Mesothelial cell of epicardium (in vitro differentiated cells): Measurements from ENCODE around the gene C10orf143. TPM values are rescaled to one million over a fixed set of nuclear protein-coding genes. Genes with fewer than 3 reads are reported as not detected.

Experiments used
- DNase-seq, 2 experiments: peaks; one replicate each; pipeline ENCODE4 v3.0.0; 2021; ENCODE audit warnings: low spot score in 2 of 2; ENCODE audit not compliant: unreplicated experiment in 2 of 2
- H3K27ac Mint-ChIP-seq: 2 replicates; pipeline ENCODE4 v1.8.0; 2021; ENCODE audit warnings: mixed read lengths
- H3K27me3 Mint-ChIP-seq: 2 replicates; pipeline ENCODE4 v1.8.0; 2021; ENCODE audit warnings: low read depth, mixed read lengths
- H3K36me3 Mint-ChIP-seq: 2 replicates; pipeline ENCODE4 v1.8.0; 2021; ENCODE audit warnings: mixed read lengths
- H3K4me1 Mint-ChIP-seq: 2 replicates; pipeline ENCODE4 v1.8.0; 2021; ENCODE audit warnings: mixed read lengths
- H3K4me3 Mint-ChIP-seq: 2 replicates; pipeline ENCODE4 v1.8.0; 2021; ENCODE audit warnings: mild to moderate bottlenecking, moderate library complexity, mixed read lengths
- H3K9me3 Mint-ChIP-seq: 2 replicates; pipeline ENCODE4 v1.8.0; 2021; ENCODE audit warnings: mixed read lengths
- CTCF ChIP-seq: fragments of 200-600 bp; sonication (generic); IDR thresholded peaks from one replicate; pipeline ENCODE4 v1.5.0; 2021; ENCODE audit warnings: antibody characterized with exemption; ENCODE audit not compliant: unreplicated experiment
- total RNA-seq: library from RNA; stranded (reverse); gene quantifications from 3 replicates; pipeline ENCODE4 v1.2.1, GENCODE V29; 2021

Gene C10orf143
- total RNA-seq, 1 donor from 2014 or later = 2.2 TPM

GRCh38 chr10:130015075-130015695, 95.4 kb downstream of the C10orf143 start:
- Mint-ChIP-seq H3K27ac (no peak overlapping the region), H3K4me3 (no peak overlapping the region), H3K36me3 (no peaks in the 10 kb centered on the region), H3K9me3 (no peaks in the 10 kb centered on the region), H3K4me1 (no peaks in the 10 kb centered on the region), H3K27me3 (peaks cover 18% of the 10 kb centered on the region)
- no peak for TF ChIP-seq CTCF
- peak in 1 of 2 experiments; percentile 27 for DNase-seq

DNA sequence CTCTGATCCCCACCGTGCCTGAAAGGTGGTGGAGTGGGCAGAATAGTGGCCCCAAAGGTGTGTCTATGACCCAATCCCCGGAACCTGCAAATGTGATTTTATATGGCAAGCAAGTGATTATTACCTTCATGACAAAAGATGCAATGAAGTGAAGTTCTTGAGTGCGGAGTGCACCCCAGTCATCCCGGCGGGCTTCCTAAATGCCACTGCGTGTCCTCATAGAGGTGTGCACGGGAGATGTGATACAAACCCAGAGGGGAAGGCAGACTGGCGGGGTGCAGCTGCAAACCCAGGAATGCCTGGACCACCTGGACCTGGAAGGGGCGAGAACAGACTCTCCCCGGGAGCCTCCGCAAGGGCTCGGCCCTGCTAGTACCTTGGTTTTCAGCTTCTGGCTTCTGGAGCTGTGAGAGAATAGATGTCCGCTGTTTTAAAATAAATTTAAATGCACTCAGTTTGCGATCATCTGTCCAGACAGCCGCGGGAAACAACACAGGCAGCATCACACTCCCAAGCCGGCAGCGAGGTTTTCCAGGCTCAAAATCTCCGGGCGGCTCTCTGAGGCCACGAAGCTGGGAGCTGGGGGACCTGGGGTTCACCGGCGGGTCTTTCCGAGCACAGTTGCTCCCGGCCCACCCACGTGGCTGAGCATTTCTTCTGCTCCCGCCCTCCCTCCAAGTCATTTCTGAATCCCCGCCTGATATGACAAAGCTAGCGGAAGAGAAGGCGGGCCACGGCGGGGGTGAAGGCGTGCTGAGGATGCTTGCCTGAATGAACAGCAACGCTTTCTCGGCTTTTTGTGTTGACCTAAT, 96.2 kb downstream of the C10orf143 start:
- no peak for TF ChIP-seq CTCF
- H3K4me1 Mint-ChIP-seq = no peaks in the 10 kb centered on the region
- H3K36me3 Mint-ChIP-seq = no peaks in the 10 kb centered on the region
- DNase-seq = peak in 1 of 2 experiments; percentile 29
- H3K27me3 Mint-ChIP-seq = peaks cover 22% of the 10 kb centered on the region
- H3K27ac Mint-ChIP-seq = no peak overlapping the region
- no peak overlapping the region for H3K4me3 Mint-ChIP-seq
- H3K9me3 Mint-ChIP-seq = no peaks in the 10 kb centered on the region

Other genes starting within 250 kb of the C10orf143 start
- gene EBF3, start 146.6 kb downstream of the C10orf143 start, total RNA-seq = 1.1 to 1.4 TPM (median 1.2 TPM) in 3 replicates
- gene GLRX3, start 25.6 kb upstream of the C10orf143 start, total RNA-seq = 70.0 to 76.8 TPM (median 74.6 TPM) in 3 replicates